K562 (cell line): ENCODE data around the gene MOSPD3. TPM values are rescaled to one million over a fixed set of nuclear protein-coding genes. Genes with fewer than 3 reads are reported as not detected.
A peak's percentile ranks its signal among the peaks of the same experiment; 100 is the strongest.

Source experiments
- FUS ChIP-seq: fragments of 200-400 bp; formaldehyde crosslinking; optimal IDR thresholded peaks from 2 replicates; pipeline ENCODE3; 2017; ENCODE audit warnings: low read depth, low read length
- MAFG ChIP-seq: fragments of 450-650 bp; conservative IDR thresholded peaks from 2 replicates; pipeline ENCODE4 v1.6.1; 2016; ENCODE audit warnings: missing genetic modification characterization, missing compliant biosample characterization
- MTA3 ChIP-seq: fragments of 450-650 bp; formaldehyde crosslinking; IDR thresholded peaks from 2 replicates; pipeline ENCODE4 v1.6.1; 2017; ENCODE audit warnings: mild to moderate bottlenecking, borderline replicate concordance
- NR2C2 ChIP-seq, 2 experiments: fragments of 200-800 bp in 1 of 2; sonication (Bioruptor generic) in 1 of 2; sonication (generic) in 1 of 2; formaldehyde crosslinking in 1 of 2; IDR thresholded peaks; 2 replicates each; pipeline versions ENCODE4 v1.6.1 to v1.8.0; 2016 to 2022; ENCODE audit warnings: mild to moderate bottlenecking in 1 of 2, missing compliant biosample characterization in 1 of 2, missing genetic modification characterization in 1 of 2, missing genetic modification reagents in 1 of 2
- POLR3G ChIP-seq: IDR thresholded peaks from 2 replicates; pipeline ENCODE4 v1.6.1; 2011; ENCODE audit not compliant: insufficient read length, insufficient replicate concordance; ENCODE audit errors: extremely low read depth
- polyA plus RNA-seq, 8 experiments: library from polyadenylated mRNA; depleted of rRNA in 4 of 8; stranded (reverse) in 5 of 8; unstranded in 3 of 8; fragments of >200 nt; fragmentation: Nextera tagmentation in 2 of 8; fragmentation: Illumina TruSeq in 1 of 8; extraction: Ambion mirVana in 2 of 8; extraction: Trizol in 1 of 8; gene quantifications; 2 replicates each; pipeline versions ENCODE4 v1.2.1 to v1.2.3, GENCODE V29; 2011 to 2014; ENCODE audit warnings: inconsistent platforms in 1 of 8, missing spikeins in 1 of 8
- total RNA-seq, 7 experiments: library from RNA; depleted of rRNA in 6 of 7; stranded (reverse); fragments of >200 nt in 6 of 7; fragmentation: Illumina TruSeq in 2 of 7; extraction: Trizol in 2 of 7; gene quantifications; 2 replicates each; pipeline versions ENCODE4 v1.2.1 to v1.2.3, GENCODE V29; 2011 to 2021; ENCODE audit warnings: low replicate concordance in 1 of 7
- TF ChIP-seq, protein P1 (sequence below), 2 experiments: fragments of 250-450 bp in 1 of 2; fragments of 450-650 bp in 1 of 2; sonication (Bioruptor Pico) in 1 of 2; IDR thresholded peaks; 2 replicates each; pipeline versions ENCODE4 v1.6.1 to v1.8.0; 2016 to 2021; ENCODE audit warnings: mild to moderate bottlenecking in 2 of 2, moderate library complexity in 2 of 2, missing compliant biosample characterization in 1 of 2, missing genetic modification characterization in 1 of 2
- TF ChIP-seq, protein P2 (sequence below): fragments of 450-650 bp; IDR thresholded peaks from 2 replicates; pipeline ENCODE4 v1.6.1; 2016; ENCODE audit warnings: antibody characterized with exemption
- TF ChIP-seq, protein P3 (sequence below): conservative IDR thresholded peaks from 2 replicates; pipeline ENCODE4 v1.6.1; 2011; ENCODE audit warnings: low read depth, mild to moderate bottlenecking, low read length; ENCODE audit not compliant: control insufficient read depth
- TF ChIP-seq, protein P4 (sequence below): sonication (generic); formaldehyde crosslinking; IDR thresholded peaks from 2 replicates; pipeline ENCODE4 v1.8.0; 2022; ENCODE audit warnings: missing genetic modification reagents, mild to moderate bottlenecking, borderline replicate concordance
- TF ChIP-seq, protein P5 (sequence below): IDR thresholded peaks from 2 replicates; pipeline ENCODE4 v1.6.1; 2014; ENCODE audit warnings: antibody characterized with exemption
- TF ChIP-seq, protein P6 (sequence below): fragments of 250-450 bp; sonication (Bioruptor Pico); IDR thresholded peaks from 2 replicates; pipeline ENCODE4 v1.8.0; 2021; ENCODE audit warnings: moderate library complexity, mild to moderate bottlenecking, inconsistent platforms

MOSPD3 gene
- total and polyA plus RNA-seq, 9 of the 15 experiments (the other 6 are each of a cell fraction or from before 2014, with no cell fraction given) = 1.4 to 32.1 (median 7.3) TPM

DNA sequence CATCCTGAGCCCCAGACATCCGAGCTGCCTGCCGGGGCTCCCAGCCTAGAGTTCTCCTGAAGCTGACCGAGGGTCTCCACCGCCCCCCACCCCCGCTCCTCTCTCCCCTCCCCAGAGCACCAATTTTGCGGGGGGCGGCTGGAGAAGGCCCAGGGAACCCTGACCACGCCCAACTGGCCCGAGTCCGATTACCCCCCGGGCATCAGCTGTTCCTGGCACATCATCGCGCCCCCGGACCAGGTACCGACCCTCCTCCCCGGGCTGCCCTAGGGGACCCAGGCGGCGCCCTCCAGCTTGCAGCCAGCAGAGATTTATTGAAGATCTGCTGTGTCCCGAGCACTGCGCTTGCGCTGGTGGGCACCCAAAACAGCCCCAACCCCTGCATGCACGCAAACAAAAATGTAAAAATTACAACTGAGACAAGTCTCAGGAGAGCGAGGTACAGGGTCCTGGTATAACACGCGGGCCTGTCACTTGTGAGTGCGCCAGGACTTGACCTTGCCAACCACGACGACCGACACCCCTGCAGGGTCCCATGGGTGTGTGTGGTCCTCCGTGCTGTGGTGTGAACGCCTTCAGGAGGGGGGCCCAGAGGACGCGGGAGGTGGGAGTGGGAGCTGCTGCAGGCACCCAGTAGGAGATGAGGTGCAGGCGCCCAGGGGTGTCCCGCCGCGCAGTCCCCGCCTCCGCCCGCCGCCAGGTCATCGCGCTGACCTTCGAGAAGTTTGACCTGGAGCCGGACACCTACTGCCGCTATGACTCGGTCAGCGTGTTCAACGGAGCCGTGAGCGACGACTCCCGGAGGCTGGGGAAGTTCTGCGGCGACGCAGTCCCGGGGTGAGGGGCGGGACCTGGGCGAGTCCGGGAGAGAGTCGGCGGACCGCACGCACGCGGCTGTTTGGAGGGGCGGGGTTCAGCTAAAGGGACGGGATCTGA is 7.1 kb upstream of the MOSPD3 start (continued):
- TF ChIP-seq FUS = no peak
- no peak for TF ChIP-seq MAFG (tag)
- TF ChIP-seq, protein P1, sequence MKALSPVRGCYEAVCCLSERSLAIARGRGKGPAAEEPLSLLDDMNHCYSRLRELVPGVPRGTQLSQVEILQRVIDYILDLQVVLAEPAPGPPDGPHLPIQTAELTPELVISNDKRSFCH (CRISPR knock-in tag; IDR thresholded peaks at IDR 0.05) = no peak
- TF ChIP-seq, protein P1 (tag; IDR thresholded peaks at IDR 0.05) = no peak
- no peak for TF ChIP-seq MTA3
- no peak for TF ChIP-seq NR2C2 (CRISPR knock-in tag; IDR thresholded peaks at IDR 0.05)
- peak; percentile 68 for TF ChIP-seq NR2C2 (tag; IDR thresholded peaks at IDR 0.05)
- TF ChIP-seq, protein P2, sequence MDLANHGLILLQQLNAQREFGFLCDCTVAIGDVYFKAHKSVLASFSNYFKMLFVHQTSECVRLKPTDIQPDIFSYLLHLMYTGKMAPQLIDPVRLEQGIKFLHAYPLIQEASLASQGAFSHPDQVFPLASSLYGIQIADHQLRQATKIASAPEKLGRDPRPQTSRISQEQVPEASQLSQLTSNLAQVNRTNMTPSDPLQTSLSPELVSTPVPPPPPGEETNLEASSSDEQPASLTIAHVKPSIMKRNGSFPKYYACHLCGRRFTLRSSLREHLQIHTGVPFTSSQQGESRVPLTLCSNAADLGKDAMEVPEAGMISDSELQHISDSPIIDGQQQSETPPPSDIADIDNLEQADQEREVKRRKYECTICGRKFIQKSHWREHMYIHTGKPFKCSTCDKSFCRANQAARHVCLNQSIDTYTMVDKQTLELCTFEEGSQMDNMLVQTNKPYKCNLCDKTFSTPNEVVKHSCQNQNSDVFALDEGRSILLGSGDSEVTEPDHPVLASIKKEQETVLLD = no peak
- TF ChIP-seq, protein P3, sequence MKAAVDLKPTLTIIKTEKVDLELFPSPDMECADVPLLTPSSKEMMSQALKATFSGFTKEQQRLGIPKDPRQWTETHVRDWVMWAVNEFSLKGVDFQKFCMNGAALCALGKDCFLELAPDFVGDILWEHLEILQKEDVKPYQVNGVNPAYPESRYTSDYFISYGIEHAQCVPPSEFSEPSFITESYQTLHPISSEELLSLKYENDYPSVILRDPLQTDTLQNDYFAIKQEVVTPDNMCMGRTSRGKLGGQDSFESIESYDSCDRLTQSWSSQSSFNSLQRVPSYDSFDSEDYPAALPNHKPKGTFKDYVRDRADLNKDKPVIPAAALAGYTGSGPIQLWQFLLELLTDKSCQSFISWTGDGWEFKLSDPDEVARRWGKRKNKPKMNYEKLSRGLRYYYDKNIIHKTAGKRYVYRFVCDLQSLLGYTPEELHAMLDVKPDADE = peak; percentile 69
- TF ChIP-seq, protein P4, sequence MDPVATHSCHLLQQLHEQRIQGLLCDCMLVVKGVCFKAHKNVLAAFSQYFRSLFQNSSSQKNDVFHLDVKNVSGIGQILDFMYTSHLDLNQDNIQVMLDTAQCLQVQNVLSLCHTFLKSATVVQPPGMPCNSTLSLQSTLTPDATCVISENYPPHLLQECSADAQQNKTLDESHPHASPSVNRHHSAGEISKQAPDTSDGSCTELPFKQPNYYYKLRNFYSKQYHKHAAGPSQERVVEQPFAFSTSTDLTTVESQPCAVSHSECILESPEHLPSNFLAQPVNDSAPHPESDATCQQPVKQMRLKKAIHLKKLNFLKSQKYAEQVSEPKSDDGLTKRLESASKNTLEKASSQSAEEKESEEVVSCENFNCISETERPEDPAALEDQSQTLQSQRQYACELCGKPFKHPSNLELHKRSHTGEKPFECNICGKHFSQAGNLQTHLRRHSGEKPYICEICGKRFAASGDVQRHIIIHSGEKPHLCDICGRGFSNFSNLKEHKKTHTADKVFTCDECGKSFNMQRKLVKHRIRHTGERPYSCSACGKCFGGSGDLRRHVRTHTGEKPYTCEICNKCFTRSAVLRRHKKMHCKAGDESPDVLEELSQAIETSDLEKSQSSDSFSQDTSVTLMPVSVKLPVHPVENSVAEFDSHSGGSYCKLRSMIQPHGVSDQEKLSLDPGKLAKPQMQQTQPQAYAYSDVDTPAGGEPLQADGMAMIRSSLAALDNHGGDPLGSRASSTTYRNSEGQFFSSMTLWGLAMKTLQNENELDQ (CRISPR knock-in tag) = no peak
- no peak for TF ChIP-seq POLR3G
- TF ChIP-seq, protein P5, sequence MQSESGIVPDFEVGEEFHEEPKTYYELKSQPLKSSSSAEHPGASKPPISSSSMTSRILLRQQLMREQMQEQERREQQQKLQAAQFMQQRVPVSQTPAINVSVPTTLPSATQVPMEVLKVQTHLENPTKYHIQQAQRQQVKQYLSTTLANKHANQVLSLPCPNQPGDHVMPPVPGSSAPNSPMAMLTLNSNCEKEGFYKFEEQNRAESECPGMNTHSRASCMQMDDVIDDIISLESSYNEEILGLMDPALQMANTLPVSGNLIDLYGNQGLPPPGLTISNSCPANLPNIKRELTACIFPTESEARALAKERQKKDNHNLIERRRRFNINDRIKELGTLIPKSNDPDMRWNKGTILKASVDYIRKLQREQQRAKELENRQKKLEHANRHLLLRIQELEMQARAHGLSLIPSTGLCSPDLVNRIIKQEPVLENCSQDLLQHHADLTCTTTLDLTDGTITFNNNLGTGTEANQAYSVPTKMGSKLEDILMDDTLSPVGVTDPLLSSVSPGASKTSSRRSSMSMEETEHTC = 0 out of 2 replicates have a peak, but pooled peaks have one; percentile 9
- TF ChIP-seq, protein P6, sequence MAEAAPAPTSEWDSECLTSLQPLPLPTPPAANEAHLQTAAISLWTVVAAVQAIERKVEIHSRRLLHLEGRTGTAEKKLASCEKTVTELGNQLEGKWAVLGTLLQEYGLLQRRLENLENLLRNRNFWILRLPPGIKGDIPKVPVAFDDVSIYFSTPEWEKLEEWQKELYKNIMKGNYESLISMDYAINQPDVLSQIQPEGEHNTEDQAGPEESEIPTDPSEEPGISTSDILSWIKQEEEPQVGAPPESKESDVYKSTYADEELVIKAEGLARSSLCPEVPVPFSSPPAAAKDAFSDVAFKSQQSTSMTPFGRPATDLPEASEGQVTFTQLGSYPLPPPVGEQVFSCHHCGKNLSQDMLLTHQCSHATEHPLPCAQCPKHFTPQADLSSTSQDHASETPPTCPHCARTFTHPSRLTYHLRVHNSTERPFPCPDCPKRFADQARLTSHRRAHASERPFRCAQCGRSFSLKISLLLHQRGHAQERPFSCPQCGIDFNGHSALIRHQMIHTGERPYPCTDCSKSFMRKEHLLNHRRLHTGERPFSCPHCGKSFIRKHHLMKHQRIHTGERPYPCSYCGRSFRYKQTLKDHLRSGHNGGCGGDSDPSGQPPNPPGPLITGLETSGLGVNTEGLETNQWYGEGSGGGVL (CRISPR knock-in tag) = no peak
